Kidney glomerular epithelial cell (primary cell): ENCODE data around the gene CEMIP2.

Experiments
- DNase-seq: peaks from one replicate; lab custom pipeline; 2025; lab: John Stamatoyannopoulos, UW

Gene CEMIP2

GRCh38 chr9:71748280-71748743 lies 20.0 kb downstream of the CEMIP2 start:
- DNase-seq = peak; percentile 8

DNA sequence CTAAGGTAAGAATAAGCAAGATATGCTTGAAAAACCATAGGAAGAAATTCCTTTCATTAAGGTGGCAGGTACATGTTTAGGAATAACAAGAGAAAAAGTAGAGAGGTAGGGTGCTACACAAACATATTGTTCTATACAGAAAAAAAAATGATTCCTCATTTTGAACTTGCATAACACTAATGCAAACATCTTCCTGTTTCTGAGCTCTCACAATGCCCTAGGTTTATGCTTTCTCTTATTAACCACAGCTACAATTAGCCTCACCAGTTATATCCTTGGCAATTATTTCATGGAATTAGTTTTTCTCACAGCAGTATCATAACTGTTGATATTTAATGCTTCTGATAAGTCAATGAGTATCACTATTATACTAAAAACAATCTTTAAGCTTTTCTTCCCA lies 20.7 kb downstream of the CEMIP2 start:
- no peak for DNase-seq

GRCh38 chr9:71746758-71747125 lies 21.6 kb downstream of the CEMIP2 start:
- DNase-seq = no peak

DNA sequence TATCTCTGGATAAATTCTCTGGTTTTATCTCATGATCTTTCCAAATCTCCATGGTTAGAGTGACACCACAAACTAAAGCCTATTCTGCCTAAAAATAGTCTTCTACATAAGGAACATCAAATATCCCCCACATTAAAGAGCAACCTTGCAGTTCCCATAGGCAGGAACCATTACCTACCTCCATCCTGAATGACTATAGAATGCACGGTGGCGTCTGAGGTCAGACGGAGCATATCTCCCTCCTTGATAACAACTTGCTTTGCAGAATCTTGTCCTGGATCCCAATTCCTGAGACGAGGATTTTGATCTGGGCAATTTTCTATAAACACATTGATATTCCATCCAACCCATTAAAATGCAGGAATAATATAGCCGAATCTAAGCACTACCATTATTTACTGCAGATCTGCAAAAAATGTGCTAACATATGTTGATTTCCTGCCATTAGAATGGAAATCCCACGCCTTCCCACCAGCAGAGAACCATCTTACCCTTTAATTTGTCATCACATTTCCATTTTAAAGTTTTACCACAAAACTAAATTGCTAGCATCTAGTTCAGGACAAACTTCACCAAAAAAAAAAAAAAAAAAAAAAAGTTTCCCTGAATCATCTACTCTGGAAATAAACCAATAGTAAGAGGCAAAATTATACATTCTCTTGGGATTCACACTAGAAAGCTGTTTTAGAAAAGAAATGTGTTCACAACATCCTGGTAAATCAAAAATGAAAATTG lies 22.1 kb downstream of the CEMIP2 start:
- no peak for DNase-seq

GRCh38 chr9:71744754-71745521 lies 23.4 kb downstream of the CEMIP2 start:
- DNase-seq = no peak

GRCh38 chr9:71743882-71744281 lies 24.4 kb downstream of the CEMIP2 start:
- DNase-seq = no peak

GRCh38 chr9:71743217-71743705 lies 25.1 kb downstream of the CEMIP2 start:
- no peak for DNase-seq

- DNase-seq = no peak
Measured at GRCh38 chr9:71742703-71743102, 25.6 kb downstream of the CEMIP2 start.

DNA sequence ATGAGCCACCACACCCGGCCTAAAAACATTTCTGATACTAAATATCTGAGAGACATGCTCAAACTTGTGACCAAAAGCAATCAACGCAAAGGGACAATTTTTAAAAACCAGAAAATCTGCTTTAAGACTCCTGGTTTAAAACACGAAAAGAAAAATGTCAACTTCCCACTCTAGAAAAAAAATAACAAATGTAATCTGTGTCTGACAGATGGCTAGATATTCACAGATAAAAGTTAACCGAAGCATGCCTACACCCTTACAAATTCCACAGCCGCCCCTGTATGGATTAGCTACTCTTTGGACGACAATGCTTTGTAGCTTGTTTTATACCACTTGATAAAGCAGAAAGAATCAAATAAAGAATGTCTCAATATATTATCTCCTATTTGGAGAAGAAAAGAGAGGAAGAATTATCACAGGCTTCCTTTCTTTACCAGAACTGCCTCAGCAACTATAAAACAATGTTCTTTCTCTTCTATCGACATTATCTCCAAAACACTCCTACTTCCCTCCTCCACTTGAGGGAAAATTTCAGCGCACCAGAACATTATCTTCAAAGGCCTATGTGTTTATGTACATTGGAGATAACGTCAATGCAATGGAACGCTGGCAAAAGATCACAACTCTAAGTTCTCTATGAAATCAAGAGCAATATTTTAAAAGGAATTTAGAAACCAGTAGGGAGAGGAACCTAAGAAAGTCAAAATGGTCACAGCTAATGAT lies 26.2 kb downstream of the CEMIP2 start:
- DNase-seq = no peak

GRCh38 chr9:71740199-71740598 lies 28.1 kb downstream of the CEMIP2 start:
- peak; percentile 27 for DNase-seq

- DNase-seq = peak; percentile 14
Measured at GRCh38 chr9:71737455-71737854, 30.9 kb downstream of the CEMIP2 start.

DNA sequence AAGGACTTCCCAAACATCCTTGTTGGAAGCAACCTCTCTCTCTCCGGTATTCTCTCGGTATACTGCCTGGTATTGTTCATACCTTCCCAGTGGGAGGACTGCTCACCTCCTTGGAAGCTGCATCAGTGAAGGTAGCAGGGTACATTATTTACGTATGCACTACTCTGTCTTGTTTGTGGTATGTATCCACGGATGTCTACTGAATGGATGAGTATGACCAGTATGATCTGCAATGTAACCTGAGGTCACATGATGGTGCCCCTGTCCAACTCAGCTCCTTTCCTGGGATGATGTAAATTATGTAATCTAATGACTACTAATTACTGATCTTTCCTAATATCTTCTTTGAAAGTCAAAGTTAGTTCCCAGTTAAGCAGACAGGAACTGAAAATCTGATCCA lies 32.1 kb downstream of the CEMIP2 start:
- no peak for DNase-seq

DNA sequence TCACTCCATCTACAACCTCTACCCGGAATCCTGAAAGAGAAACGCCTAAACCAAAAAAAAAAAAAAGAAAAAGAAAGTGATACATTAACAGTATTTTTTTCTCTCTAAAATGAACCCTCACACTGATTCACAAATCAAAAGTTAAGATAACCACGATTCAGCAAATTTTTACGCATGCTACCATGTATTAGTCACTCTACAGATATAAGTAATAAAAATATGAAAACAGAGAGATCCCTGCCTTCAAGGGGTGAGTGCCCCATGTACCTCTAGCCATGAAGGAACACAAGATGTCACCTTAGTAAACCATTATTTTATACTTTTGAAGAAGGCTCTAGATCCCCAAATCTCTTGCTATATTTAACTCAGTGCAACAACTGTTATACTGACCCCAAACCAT lies 33.4 kb downstream of the CEMIP2 start:
- no peak for DNase-seq

GRCh38 chr9:71733176-71733575 lies 35.1 kb downstream of the CEMIP2 start:
- DNase-seq = no peak

DNA sequence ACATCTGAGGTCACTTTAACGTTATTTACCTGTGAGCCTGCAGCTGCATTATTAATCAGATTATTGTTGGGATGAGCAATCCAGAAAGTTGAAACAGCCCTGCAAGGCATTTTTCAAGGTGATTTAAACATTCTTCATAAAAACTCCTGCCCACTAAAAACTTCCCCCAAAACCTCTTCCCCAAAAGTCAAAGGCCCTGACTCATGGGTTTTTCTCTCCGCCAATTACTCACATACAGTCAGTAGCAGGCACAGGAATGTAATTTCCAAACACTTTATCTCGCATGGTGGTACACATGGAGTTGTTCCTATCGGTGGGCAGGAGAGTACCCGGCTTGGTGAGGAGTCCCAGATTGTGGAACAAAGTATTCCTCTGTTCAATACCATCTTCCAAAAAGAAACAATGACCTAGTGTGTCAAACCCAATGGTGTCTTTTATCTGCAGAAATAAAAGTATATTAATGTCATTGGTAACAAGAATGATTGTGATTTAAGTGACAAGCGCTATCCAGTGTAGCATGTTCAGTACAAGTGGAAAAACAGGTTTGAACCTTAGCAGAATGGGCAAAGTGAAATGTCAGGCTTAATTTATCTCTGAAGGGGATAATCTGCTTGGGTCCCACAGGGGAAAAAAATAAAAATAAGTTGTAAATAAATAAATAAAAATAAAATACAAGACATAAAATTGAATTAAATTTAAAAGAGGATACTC lies 38.3 kb downstream of the CEMIP2 start:
- DNase-seq = no peak

DNA sequence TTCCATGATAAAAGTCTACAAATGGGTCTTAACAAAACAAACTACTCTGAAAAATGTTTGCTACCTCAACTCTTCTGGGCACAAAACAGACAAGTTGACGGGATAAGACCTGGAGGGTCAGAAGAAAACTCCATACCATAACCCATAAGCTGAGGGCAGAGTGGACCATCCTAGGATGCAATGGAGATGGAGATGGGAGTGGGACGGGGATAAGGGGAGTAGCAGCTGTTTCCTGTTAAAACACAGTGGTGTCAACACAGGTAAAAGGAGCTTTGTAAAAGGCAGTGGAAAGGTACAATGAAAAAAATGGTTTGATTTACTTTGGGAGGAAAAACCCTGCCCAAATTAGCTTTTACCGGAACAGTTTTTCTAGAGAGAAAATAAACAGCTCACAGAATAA lies 41.6 kb downstream of the CEMIP2 start:
- no peak for DNase-seq

- peak; percentile 12 for DNase-seq
Measured at GRCh38 chr9:71725590-71726338, 42.5 kb downstream of the CEMIP2 start.

- no peak for DNase-seq
Measured at GRCh38 chr9:71721855-71722254, 46.5 kb downstream of the CEMIP2 start.

GRCh38 chr9:71719562-71719961 lies 48.8 kb downstream of the CEMIP2 start:
- DNase-seq = no peak

- DNase-seq = no peak
Measured at GRCh38 chr9:71719088-71719487, 49.2 kb downstream of the CEMIP2 start.
